A549 (cell line): ENCODE results near the gene MYO9A. TPM values are rescaled to one million over a fixed set of nuclear protein-coding genes. Genes with fewer than 3 reads are reported as not detected.

Experiments
- ATAC-seq, 2 experiments: fragments of 200-7000 bp in 1 of 2; fragments of >200 bp in 1 of 2; cut with Nextera tagmentation in 1 of 2; cut with Tn5 transposase in 1 of 2; 3 replicates each; pipeline versions ENCODE4 v1.8.0 to v1.9.1; 2018 to 2020; ENCODE audit warnings: mild to moderate bottlenecking in 1 of 2, moderate library complexity in 1 of 2
- CTCF ChIA-PET: fragments of 300-600 bp; sonication (Branson Sonifier 250); formaldehyde crosslinking; extraction: SDS; loops from one replicate; lab custom pipeline; 2021; ENCODE audit warnings: antibody characterized with exemption, inconsistent platforms; lab: Yijun Ruan, JAX
- POLR2A ChIA-PET: fragments of 350-600 bp; formaldehyde crosslinking; extraction: SDS; loops from one replicate; lab custom pipeline; 2021; ENCODE audit warnings: antibody characterized with exemption, inconsistent platforms; lab: Yijun Ruan, JAX
- DNase-seq, 2 experiments: peaks; one replicate each; pipeline versions ENCODE4 v3.0.0 to v3.0.0-alpha.2; 2011 to 2016; ENCODE audit warnings: low read depth in 1 of 2, low spot score in 1 of 2
- FAIRE-seq: peaks from 2 replicates; lab custom pipeline; 2011; peaks lifted over from hg19 to GRCh38; lab: Jason Lieb, UNC
- H3K27ac ChIP-seq, 2 experiments: fragments of >200 bp; sonication (Bioruptor Twin); formaldehyde crosslinking; 3 replicates each; pipeline ENCODE4 v1.5.1; 2016 to 2017
- H3K4me1 ChIP-seq: fragments of >200 bp; sonication (Bioruptor Twin); formaldehyde crosslinking; 3 replicates; pipeline ENCODE4 v1.6.1; 2016
- H3K4me2 ChIP-seq: fragments of >200 bp; sonication (Bioruptor Twin); formaldehyde crosslinking; 3 replicates; pipeline ENCODE4 v1.6.1; 2016
- H3K4me3 ChIP-seq: fragments of >200 bp; sonication (Bioruptor Twin); formaldehyde crosslinking; 3 replicates; pipeline ENCODE4 v1.5.1; 2016
- H3K9me3 ChIP-seq: fragments of >200 bp; sonication (Bioruptor Twin); formaldehyde crosslinking; 3 replicates; pipeline ENCODE4 v1.6.1; 2016
- BHLHE40 ChIP-seq: IDR thresholded peaks from 2 replicates; pipeline ENCODE4 v1.6.1; 2012; ENCODE audit warnings: low read depth, low read length, inconsistent platforms
- CBX2 ChIP-seq: fragments of 200-600 bp; sonication (generic); IDR thresholded peaks from 2 replicates; pipeline ENCODE4 v1.6.1; 2016; ENCODE audit warnings: low read depth, mild to moderate bottlenecking, borderline replicate concordance
- CEBPB ChIP-seq, 2 experiments: fragments of >200 bp in 1 of 2; sonication (Bioruptor Twin) in 1 of 2; formaldehyde crosslinking in 1 of 2; IDR thresholded peaks; 2 replicates each; pipeline ENCODE4 v1.6.1; 2012 to 2016
- EHF ChIP-seq: fragments of 250-450 bp; sonication (Bioruptor Pico); IDR thresholded peaks from 2 replicates; pipeline ENCODE4 v1.5.0; 2020; ENCODE audit warnings: mild to moderate bottlenecking
- EHMT2 ChIP-seq: fragments of 200-600 bp; sonication (generic); IDR thresholded peaks from 2 replicates; pipeline ENCODE4 v1.6.1; 2016; ENCODE audit warnings: antibody characterized with exemption, low read depth, mild to moderate bottlenecking, moderate library complexity
- EP300 ChIP-seq, 2 experiments: fragments of >200 bp; sonication (Bioruptor Twin); formaldehyde crosslinking; IDR thresholded peaks; 2 replicates in 1 of 2; 3 replicates in 1 of 2; pipeline ENCODE4 v1.6.1; 2016 to 2017
- FOSL2 ChIP-seq, 2 experiments: fragments of 450-650 bp in 1 of 2; fragments of >200 bp in 1 of 2; sonication (Bioruptor Twin) in 1 of 2; formaldehyde crosslinking; IDR thresholded peaks; 2 replicates each; pipeline versions ENCODE4 v1.5.0 to v1.6.1; 2016 to 2020; ENCODE audit warnings: mild to moderate bottlenecking in 1 of 2, moderate library complexity in 1 of 2
- FOXS1 ChIP-seq: fragments of 250-450 bp; sonication (Bioruptor Pico); IDR thresholded peaks from 2 replicates; pipeline ENCODE4 v1.5.0; 2020; ENCODE audit warnings: mild to moderate bottlenecking, moderate library complexity
- GATA3 ChIP-seq: IDR thresholded peaks from 2 replicates; pipeline ENCODE4 v1.6.1; 2012; ENCODE audit warnings: borderline replicate concordance
- HOXA7 ChIP-seq: fragments of 250-450 bp; sonication (Bioruptor Pico); IDR thresholded peaks from 2 replicates; pipeline ENCODE4 v1.5.0; 2020; ENCODE audit warnings: mild to moderate bottlenecking, moderate library complexity
- HOXB5 ChIP-seq: fragments of 250-450 bp; sonication (Bioruptor Pico); IDR thresholded peaks from 2 replicates; pipeline ENCODE4 v1.5.0; 2020; ENCODE audit warnings: mild to moderate bottlenecking, moderate library complexity
- JUN ChIP-seq, 2 experiments: fragments of >200 bp; sonication (Bioruptor Twin); formaldehyde crosslinking; IDR thresholded peaks; 2 replicates in 1 of 2; 3 replicates in 1 of 2; pipeline ENCODE4 v1.6.1; 2016 to 2017
- MAFK ChIP-seq: fragments of 450-650 bp; IDR thresholded peaks from 2 replicates; pipeline ENCODE4 v1.6.1; 2014; ENCODE audit not compliant: partially characterized antibody
- MAZ ChIP-seq: fragments of 150-350 bp; IDR thresholded peaks from 2 replicates; pipeline ENCODE4 v1.6.1; 2014; ENCODE audit warnings: antibody characterized with exemption, low read depth, low read length, borderline replicate concordance
- MYC ChIP-seq: IDR thresholded peaks from 2 replicates; pipeline ENCODE4 v1.6.1; 2012; ENCODE audit warnings: mild to moderate bottlenecking, inconsistent platforms, low read length, improper control_type of control experiment, borderline replicate concordance
- PHF8 ChIP-seq: fragments of 200-600 bp; sonication (generic); IDR thresholded peaks from 2 replicates; pipeline ENCODE4 v1.6.1; 2016; ENCODE audit warnings: low read depth, mild to moderate bottlenecking, antibody characterized with exemption, moderate library complexity, borderline replicate concordance
- POLR2A ChIP-seq: IDR thresholded peaks from 2 replicates; pipeline ENCODE4 v1.6.1; 2012; ENCODE audit warnings: mild to moderate bottlenecking, low read length
- POLR2AphosphoS2 ChIP-seq: conservative IDR thresholded peaks from 2 replicates; pipeline ENCODE4 v1.6.1; 2012; ENCODE audit warnings: low read length, improper control_type of control experiment, inconsistent platforms
- RARB ChIP-seq: fragments of 250-450 bp; sonication (Bioruptor Pico); IDR thresholded peaks from 2 replicates; pipeline ENCODE4 v1.8.0; 2021; ENCODE audit warnings: mild to moderate bottlenecking, moderate library complexity
- ZFP36 ChIP-seq: fragments of 450-650 bp; IDR thresholded peaks from 2 replicates; pipeline ENCODE4 v1.6.1; 2014; ENCODE audit warnings: borderline replicate concordance; ENCODE audit not compliant: partially characterized antibody
- WGBS: methylation state at CpG from one replicate; pipeline ENCODE4 v1.1.6; 2017; ENCODE audit errors: missing lambda C conversion rate; 5-methylcytosine and 5-hydroxymethylcytosine counted together
- polyA minus RNA-seq: library from RNA; depleted of rRNA, polyadenylated mRNA; stranded (reverse); fragments of >200 nt; gene quantifications from 2 replicates; pipeline ENCODE4 v1.2.3, GENCODE V29; 2011; rRNA and poly(A)+ RNA removed
- polyA plus RNA-seq, 4 experiments: library from polyadenylated mRNA; depleted of rRNA in 3 of 4; stranded (reverse); fragments of >200 nt; fragmentation: RNase III in 1 of 4; extraction: RNeasy Plus Mini Kit Qiagen cat#74134 plus additional on column Dnase treatment in 1 of 4; gene quantifications; 2 replicates in 3 of 4; 3 replicates in 1 of 4; pipeline ENCODE4 v1.2.3, GENCODE V29; 2011 to 2017
- TF ChIP-seq, protein P1 (sequence below): fragments of 250-450 bp; sonication (Bioruptor Pico); IDR thresholded peaks from 2 replicates; pipeline ENCODE4 v1.5.0; 2020; ENCODE audit warnings: low read depth, mild to moderate bottlenecking, moderate library complexity
- TF ChIP-seq, protein P2 (sequence below): fragments of 450-650 bp; IDR thresholded peaks from 2 replicates; pipeline ENCODE4 v1.6.1; 2014; ENCODE audit warnings: antibody characterized with exemption
- TF ChIP-seq, protein P3 (sequence below): fragments of 150-350 bp; IDR thresholded peaks from 2 replicates; pipeline ENCODE4 v1.6.1; 2014; ENCODE audit warnings: low read depth, mild to moderate bottlenecking, low read length
- TF ChIP-seq, protein P4 (sequence below): fragments of 250-450 bp; sonication (Bioruptor Pico); IDR thresholded peaks from 2 replicates; pipeline ENCODE4 v1.5.0; 2021; ENCODE audit warnings: mild to moderate bottlenecking, moderate library complexity, borderline replicate concordance
- TF ChIP-seq, protein P5 (sequence below): fragments of >200 bp; sonication (Bioruptor Twin); formaldehyde crosslinking; IDR thresholded peaks from 3 replicates; pipeline ENCODE4 v1.6.1; 2016

Gene MYO9A, protein sequence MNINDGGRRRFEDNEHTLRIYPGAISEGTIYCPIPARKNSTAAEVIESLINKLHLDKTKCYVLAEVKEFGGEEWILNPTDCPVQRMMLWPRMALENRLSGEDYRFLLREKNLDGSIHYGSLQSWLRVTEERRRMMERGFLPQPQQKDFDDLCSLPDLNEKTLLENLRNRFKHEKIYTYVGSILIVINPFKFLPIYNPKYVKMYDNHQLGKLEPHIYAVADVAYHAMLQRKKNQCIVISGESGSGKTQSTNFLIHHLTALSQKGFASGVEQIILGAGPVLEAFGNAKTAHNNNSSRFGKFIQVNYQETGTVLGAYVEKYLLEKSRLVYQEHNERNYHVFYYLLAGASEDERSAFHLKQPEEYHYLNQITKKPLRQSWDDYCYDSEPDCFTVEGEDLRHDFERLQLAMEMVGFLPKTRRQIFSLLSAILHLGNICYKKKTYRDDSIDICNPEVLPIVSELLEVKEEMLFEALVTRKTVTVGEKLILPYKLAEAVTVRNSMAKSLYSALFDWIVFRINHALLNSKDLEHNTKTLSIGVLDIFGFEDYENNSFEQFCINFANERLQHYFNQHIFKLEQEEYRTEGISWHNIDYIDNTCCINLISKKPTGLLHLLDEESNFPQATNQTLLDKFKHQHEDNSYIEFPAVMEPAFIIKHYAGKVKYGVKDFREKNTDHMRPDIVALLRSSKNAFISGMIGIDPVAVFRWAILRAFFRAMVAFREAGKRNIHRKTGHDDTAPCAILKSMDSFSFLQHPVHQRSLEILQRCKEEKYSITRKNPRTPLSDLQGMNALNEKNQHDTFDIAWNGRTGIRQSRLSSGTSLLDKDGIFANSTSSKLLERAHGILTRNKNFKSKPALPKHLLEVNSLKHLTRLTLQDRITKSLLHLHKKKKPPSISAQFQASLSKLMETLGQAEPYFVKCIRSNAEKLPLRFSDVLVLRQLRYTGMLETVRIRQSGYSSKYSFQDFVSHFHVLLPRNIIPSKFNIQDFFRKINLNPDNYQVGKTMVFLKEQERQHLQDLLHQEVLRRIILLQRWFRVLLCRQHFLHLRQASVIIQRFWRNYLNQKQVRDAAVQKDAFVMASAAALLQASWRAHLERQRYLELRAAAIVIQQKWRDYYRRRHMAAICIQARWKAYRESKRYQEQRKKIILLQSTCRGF (N-terminal part only)
- 21.9 and 26.7 TPM in 2 replicates for polyA plus RNA-seq (2011; rRNA removed)
- polyA plus RNA-seq (2012; cell fraction: cytosol; rRNA removed), result 4.1 and 5.0 TPM in 2 replicates
- polyA plus RNA-seq (2012; cell fraction: nucleus; rRNA removed), result 3.9 and 6.9 TPM in 2 replicates
- 5.6 to 7.6 TPM (median 5.9 TPM) in 3 replicates for polyA plus RNA-seq (2017; fragmentation: RNase III; extraction: RNeasy Plus Mini Kit Qiagen cat#74134 plus additional on column Dnase treatment)
- 71.5 and 84.4 TPM in 2 replicates for polyA minus RNA-seq

DNA sequence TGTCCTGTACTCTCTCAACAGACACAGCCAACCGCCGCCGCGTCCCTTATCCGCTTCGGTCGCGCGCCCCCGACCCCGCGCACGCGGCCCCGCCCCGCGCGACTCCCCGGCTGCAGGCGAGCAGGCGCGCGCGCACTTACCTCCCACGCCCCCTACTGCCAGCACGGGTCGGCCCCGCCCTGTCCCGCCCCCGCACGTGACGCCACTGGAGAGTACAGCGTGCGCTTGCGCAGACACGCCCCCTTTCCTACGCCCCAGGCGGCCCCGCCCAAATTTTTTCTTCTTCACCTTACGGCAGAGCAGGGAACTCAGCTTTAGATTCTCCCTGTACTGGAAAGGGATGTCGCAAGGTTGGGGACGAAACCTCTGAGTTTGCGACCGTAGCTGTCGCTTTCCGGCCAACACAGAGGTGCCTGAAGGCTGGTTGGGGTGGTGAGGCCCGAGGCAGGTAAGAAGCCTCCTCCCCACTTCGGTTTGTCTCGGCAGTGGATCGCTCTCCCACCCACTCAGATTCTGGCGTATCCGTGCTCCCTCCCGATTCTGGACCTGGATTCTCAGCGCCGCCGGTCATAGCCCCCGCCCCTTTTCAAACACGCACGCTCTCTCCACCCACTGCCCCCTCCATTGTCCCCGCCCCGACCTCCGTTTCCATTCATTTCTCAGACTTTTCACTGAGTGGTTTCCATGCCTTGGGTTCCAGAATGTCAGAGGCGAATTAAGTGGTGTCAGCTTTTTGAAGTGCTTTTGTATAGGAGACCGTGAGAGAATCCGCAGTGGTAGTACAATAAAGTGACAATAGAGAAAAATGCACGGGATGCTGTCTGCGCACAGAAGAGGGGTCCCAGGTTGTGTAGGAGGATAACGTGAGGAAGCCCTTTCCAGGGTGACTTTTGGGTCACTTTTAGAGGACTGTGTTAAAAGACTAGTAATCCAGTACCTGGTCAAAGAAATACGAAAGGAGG lies at the start of gene MYO9A, which contains the start of gene SENP8:
TSS of gene MYO9A (minus strand) at position 134 of the 962 bp plus-strand sequence. CDS start 71,587 bp downstream, outside the sequence.
TSS of gene SENP8 (plus strand) at position 387 of the 962 bp plus-strand sequence. CDS start 21,221 bp downstream, outside the sequence.
- FAIRE-seq, result peak; percentile 93
- H3K27ac ChIP-seq, result peak within 1 kb of the TSS; percentile 90 to 94
- no peaks in the 10 kb centered on the region for H3K9me3 ChIP-seq
- peak within 1 kb of the TSS; percentile 79 for H3K4me3 ChIP-seq
- 2% methylated on average over 54 of the region's 69 CpGs for WGBS
- POLR2A ChIA-PET, result interaction anchor here (0.6 to 2.0 kb wide), 10 partner anchors 10 to 340 kb away, joined by 3 to 12 read pairs (median 4); no protein-coding TSS in a partner anchor
- ATAC-seq, result peak; percentile 71 to 79
- H3K4me1 ChIP-seq, result peaks cover 26% of the 10 kb centered on the region
- CTCF ChIA-PET, result interaction anchor here (0.6 to 2.4 kb wide), 4 partner anchors 9 to 38 kb away, joined by 3 to 9 read pairs (median 4); no protein-coding TSS in a partner anchor
- peak within 1 kb of the TSS; percentile 95 for H3K4me2 ChIP-seq
- DNase-seq, result peak; percentile 97 to 99
- TF ChIP-seq POLR2AphosphoS2, result no peak
- TF ChIP-seq, protein P1, sequence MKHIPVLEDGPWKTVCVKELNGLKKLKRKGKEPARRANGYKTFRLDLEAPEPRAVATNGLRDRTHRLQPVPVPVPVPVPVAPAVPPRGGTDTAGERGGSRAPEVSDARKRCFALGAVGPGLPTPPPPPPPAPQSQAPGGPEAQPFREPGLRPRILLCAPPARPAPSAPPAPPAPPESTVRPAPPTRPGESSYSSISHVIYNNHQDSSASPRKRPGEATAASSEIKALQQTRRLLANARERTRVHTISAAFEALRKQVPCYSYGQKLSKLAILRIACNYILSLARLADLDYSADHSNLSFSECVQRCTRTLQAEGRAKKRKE, result no peak
- TF ChIP-seq, protein P2, sequence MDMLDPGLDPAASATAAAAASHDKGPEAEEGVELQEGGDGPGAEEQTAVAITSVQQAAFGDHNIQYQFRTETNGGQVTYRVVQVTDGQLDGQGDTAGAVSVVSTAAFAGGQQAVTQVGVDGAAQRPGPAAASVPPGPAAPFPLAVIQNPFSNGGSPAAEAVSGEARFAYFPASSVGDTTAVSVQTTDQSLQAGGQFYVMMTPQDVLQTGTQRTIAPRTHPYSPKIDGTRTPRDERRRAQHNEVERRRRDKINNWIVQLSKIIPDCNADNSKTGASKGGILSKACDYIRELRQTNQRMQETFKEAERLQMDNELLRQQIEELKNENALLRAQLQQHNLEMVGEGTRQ, result peak; percentile 96
- peak; percentile 42 for TF ChIP-seq MAFK
- peak; percentile 95 for TF ChIP-seq POLR2A
- 0 out of 2 replicates have a peak, but pooled peaks have one; percentile 19 for TF ChIP-seq RARB (CRISPR knock-in tag)
- TF ChIP-seq EHMT2, result no peak
- TF ChIP-seq ZFP36, result no peak
- TF ChIP-seq, protein P3, sequence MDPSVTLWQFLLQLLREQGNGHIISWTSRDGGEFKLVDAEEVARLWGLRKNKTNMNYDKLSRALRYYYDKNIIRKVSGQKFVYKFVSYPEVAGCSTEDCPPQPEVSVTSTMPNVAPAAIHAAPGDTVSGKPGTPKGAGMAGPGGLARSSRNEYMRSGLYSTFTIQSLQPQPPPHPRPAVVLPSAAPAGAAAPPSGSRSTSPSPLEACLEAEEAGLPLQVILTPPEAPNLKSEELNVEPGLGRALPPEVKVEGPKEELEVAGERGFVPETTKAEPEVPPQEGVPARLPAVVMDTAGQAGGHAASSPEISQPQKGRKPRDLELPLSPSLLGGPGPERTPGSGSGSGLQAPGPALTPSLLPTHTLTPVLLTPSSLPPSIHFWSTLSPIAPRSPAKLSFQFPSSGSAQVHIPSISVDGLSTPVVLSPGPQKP, result no peak
- peak; percentile 11; the same call in 1 of the 2 replicates for TF ChIP-seq PHF8
- no peak for TF ChIP-seq HOXA7 (CRISPR knock-in tag)
- TF ChIP-seq EHF (CRISPR knock-in tag), result no peak
- no peak for TF ChIP-seq EP300 (IDR thresholded peaks at IDR 0.05)
- no peak for TF ChIP-seq HOXB5
- TF ChIP-seq, protein P4, sequence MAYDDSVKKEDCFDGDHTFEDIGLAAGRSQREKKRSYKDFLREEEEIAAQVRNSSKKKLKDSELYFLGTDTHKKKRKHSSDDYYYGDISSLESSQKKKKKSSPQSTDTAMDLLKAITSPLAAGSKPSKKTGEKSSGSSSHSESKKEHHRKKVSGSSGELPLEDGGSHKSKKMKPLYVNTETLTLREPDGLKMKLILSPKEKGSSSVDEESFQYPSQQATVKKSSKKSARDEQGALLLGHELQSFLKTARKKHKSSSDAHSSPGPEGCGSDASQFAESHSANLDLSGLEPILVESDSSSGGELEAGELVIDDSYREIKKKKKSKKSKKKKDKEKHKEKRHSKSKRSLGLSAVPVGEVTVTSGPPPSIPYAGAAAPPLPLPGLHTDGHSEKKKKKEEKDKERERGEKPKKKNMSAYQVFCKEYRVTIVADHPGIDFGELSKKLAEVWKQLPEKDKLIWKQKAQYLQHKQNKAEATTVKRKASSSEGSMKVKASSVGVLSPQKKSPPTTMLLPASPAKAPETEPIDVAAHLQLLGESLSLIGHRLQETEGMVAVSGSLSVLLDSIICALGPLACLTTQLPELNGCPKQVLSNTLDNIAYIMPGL (CRISPR knock-in tag), result no peak
- no peak for TF ChIP-seq FOXS1 (CRISPR knock-in tag)
- peak; percentile 61 to 85; a peak in 3 of 4 replicates for TF ChIP-seq CEBPB (IDR thresholded peaks at IDR 0.05)
- TF ChIP-seq GATA3, result peak; percentile 55; the same call in 1 of the 2 replicates
- no peak for TF ChIP-seq CBX2
- peak; percentile 100 for TF ChIP-seq BHLHE40
- no peak for TF ChIP-seq FOSL2 (IDR thresholded peaks at IDR 0.05)
- TF ChIP-seq FOSL2 (CRISPR knock-in tag; IDR thresholded peaks at IDR 0.05), result no peak
- TF ChIP-seq, protein P5, sequence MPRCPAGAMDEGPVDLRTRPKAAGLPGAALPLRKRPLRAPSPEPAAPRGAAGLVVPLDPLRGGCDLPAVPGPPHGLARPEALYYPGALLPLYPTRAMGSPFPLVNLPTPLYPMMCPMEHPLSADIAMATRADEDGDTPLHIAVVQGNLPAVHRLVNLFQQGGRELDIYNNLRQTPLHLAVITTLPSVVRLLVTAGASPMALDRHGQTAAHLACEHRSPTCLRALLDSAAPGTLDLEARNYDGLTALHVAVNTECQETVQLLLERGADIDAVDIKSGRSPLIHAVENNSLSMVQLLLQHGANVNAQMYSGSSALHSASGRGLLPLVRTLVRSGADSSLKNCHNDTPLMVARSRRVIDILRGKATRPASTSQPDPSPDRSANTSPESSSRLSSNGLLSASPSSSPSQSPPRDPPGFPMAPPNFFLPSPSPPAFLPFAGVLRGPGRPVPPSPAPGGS, result peak; percentile 58; the same call in 1 of the 3 replicates
- TF ChIP-seq MAZ, result peak; percentile 98; the same call in 1 of the 2 replicates
- TF ChIP-seq JUN (IDR thresholded peaks at IDR 0.05), result peak; percentile 63 to 77; a peak in 4 of 5 replicates
- TF ChIP-seq MYC, result peak; percentile 93
